ENCODE measurements around the gene GALNT17.

The GALNT17 gene

DNA sequence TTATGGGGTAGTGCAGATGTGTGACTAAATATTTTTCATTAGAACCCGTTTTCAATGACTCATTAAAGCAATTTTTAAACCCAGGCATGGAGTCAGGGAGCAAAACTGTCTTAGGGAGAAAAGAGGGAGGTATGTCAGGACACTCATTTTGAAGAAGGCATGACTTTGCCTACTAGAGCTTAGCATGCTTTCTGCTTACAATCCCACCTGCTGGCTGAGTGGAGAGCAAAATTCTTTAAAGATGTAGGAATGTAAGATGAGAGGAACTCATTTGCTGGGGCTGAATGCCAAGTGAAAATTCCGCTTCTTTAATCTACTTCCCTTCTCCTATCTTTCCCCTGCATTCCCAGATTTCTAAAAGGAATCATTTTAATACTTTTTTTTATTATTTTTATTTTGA is 232.6 kb downstream of the GALNT17 start:
- H3K9me2 ChIP-seq (replicated peaks; ENCODE audit: insufficient read depth, low read length): no peaks in the 10 kb centered on the region
- no peak overlapping the region for H3K4me3 ChIP-seq (ENCODE audit: low read length)
- H4K20me1 ChIP-seq (ENCODE audit: insufficient read depth, low read length): no peaks in the 10 kb centered on the region
- no peaks in the 10 kb centered on the region for H3K79me2 ChIP-seq (ENCODE audit: low read length)
- H3K9ac ChIP-seq (ENCODE audit: low read length): no peak overlapping the region
- no peaks in the 10 kb centered on the region for H3F3A ChIP-seq (ENCODE audit: insufficient read depth, low read length)
- H3K27ac ChIP-seq (ENCODE audit: low read length): no peak overlapping the region
- H3K27me3 ChIP-seq (replicated peaks; ENCODE audit: insufficient read depth, low read length): no peaks in the 10 kb centered on the region
- no peak overlapping the region for H3K4me2 ChIP-seq (ENCODE audit: low read depth, low read length)
- no peak overlapping the region for H2AFZ ChIP-seq (ENCODE audit: low read length)
- TF ChIP-seq CTCF (IDR thresholded peaks at IDR 0.05; ENCODE audit: low read length) (no peak), EZH2phosphoT487 (IDR thresholded peaks at IDR 0.05; ENCODE audit: low read length) (no peak), EZH2 (optimal IDR thresholded peaks at IDR 0.05; ENCODE audit: low read depth, low read length) (no peak)
- no peak for DNase-seq
- H3K4me1 ChIP-seq (ENCODE audit: low read length): no peaks in the 10 kb centered on the region
- no peaks in the 10 kb centered on the region for H3K36me3 ChIP-seq (replicated peaks; ENCODE audit: insufficient read depth, low read length)
- no peaks in the 10 kb centered on the region for H3K9me3 ChIP-seq (replicated peaks; ENCODE audit: insufficient read depth, low read length)

DNA sequence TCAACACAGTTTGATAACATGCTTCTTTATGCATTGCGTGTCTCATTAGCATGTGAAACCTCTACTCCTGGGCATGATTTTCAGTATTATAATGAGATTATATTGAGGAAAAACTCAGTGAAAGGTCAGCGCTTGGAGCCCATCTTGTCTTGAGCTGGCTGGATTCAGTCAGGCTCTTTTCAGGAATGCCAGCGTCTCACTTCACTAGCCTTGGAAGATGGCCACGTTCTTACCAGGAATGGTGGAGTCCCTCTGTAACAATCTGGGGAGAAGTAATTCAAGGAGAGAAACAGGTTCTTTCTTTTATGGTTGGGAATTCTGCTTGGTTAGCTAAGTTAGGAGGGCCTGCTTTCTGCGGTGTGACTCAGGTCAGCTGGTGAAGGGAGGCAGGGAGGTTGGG is 241.0 kb downstream of the GALNT17 start:
- Histone ChIP-seq H3K9ac (ENCODE audit: low read length) (no peak overlapping the region), H3K27ac (ENCODE audit: low read length) (no peak overlapping the region), H3K4me2 (ENCODE audit: low read depth, low read length) (no peak overlapping the region), H2AFZ (ENCODE audit: low read length) (no peak overlapping the region), H3K4me3 (ENCODE audit: low read length) (no peak overlapping the region), H4K20me1 (ENCODE audit: insufficient read depth, low read length) (no peaks in the 10 kb centered on the region), H3K79me2 (ENCODE audit: low read length) (no peaks in the 10 kb centered on the region), H3K27me3 (replicated peaks; ENCODE audit: insufficient read depth, low read length) (no peaks in the 10 kb centered on the region), H3K9me2 (replicated peaks; ENCODE audit: insufficient read depth, low read length) (no peaks in the 10 kb centered on the region), H3F3A (ENCODE audit: insufficient read depth, low read length) (no peaks in the 10 kb centered on the region), H3K4me1 (ENCODE audit: low read length) (no peaks in the 10 kb centered on the region), H3K36me3 (replicated peaks; ENCODE audit: insufficient read depth, low read length) (no peaks in the 10 kb centered on the region), H3K9me3 (replicated peaks; ENCODE audit: insufficient read depth, low read length) (no peaks in the 10 kb centered on the region)
- TF ChIP-seq EZH2phosphoT487 (IDR thresholded peaks at IDR 0.05; ENCODE audit: low read length) (no peak), CTCF (IDR thresholded peaks at IDR 0.05; ENCODE audit: low read length) (no peak), EZH2 (optimal IDR thresholded peaks at IDR 0.05; ENCODE audit: low read depth, low read length) (no peak)
- DNase-seq: no peak

- Histone ChIP-seq H3K36me3 (replicated peaks; ENCODE audit: insufficient read depth, low read length) (no peaks in the 10 kb centered on the region), H3K27me3 (replicated peaks; ENCODE audit: insufficient read depth, low read length) (no peaks in the 10 kb centered on the region), H3K9me3 (replicated peaks; ENCODE audit: insufficient read depth, low read length) (no peaks in the 10 kb centered on the region), H3K9ac (ENCODE audit: low read length) (no peak overlapping the region), H4K20me1 (ENCODE audit: insufficient read depth, low read length) (no peaks in the 10 kb centered on the region), H3K27ac (ENCODE audit: low read length) (no peak overlapping the region), H3K4me3 (ENCODE audit: low read length) (no peak overlapping the region), H3K4me1 (ENCODE audit: low read length) (no peaks in the 10 kb centered on the region), H3K9me2 (replicated peaks; ENCODE audit: insufficient read depth, low read length) (no peaks in the 10 kb centered on the region), H3K79me2 (ENCODE audit: low read length) (no peaks in the 10 kb centered on the region), H2AFZ (ENCODE audit: low read length) (no peak overlapping the region), H3F3A (ENCODE audit: insufficient read depth, low read length) (no peaks in the 10 kb centered on the region), H3K4me2 (ENCODE audit: low read depth, low read length) (no peak overlapping the region)
- DNase-seq: no peak
- TF ChIP-seq EZH2 (optimal IDR thresholded peaks at IDR 0.05; ENCODE audit: low read depth, low read length): no peak
- TF ChIP-seq CTCF (IDR thresholded peaks at IDR 0.05; ENCODE audit: low read length): no peak
- TF ChIP-seq EZH2phosphoT487 (IDR thresholded peaks at IDR 0.05; ENCODE audit: low read length): no peak
These were observed 245.1 kb downstream of the GALNT17 start for GRCh38 chr7:71377062-71377461.
